ENCODE data around the gene ZFPM1. TPM values are rescaled to one million over a fixed set of nuclear protein-coding genes. Genes with fewer than 3 reads are reported as not detected.

The ZFPM1 gene
- total RNA-seq, 4 donors from 2014 or later = 0.40 to 1.4 (median 0.59) TPM

DNA sequence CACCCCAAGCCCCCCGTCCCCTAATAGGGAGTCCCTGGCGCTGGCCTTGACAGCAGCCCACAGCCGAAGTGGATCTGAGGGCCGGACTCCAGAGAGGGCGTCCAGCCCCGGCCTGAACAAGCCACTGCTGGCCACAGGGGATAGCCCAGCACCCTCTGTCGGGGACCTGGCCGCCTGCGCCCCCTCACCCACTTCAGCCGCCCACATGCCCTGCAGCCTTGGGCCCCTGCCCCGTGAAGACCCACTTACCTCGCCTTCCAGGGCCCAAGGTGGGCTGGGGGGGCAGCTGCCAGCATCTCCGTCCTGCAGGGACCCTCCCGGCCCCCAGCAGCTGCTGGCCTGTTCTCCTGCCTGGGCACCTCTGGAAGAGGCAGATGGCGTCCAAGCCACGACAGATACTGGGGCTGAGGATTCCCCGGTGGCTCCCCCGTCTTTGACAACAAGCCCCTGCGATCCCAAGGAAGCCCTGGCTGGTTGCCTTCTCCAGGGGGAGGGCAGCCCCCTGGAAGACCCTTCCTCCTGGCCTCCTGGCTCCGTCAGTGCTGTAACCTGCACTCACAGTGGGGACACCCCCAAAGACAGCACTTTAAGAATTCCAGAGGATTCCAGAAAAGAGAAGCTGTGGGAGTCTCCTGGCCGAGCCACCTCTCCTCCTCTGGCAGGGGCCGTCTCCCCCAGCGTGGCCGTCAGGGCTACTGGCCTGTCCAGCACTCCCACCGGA, 19.3 kb upstream of the ZFPM1 start:
- H3K27ac ChIP-seq = no peak overlapping the region
- peaks cover 0 to 33% (median 6%) of the 10 kb centered on the region in 3 donors for H3K4me1 ChIP-seq
- WGBS, 2 donors (ENCODE audit: low coverage in 1 of 2) = 80% methylated on average over 1 of the region's 25 CpGs; no CpG with 5 or more reads in 1 of the 2 donors
- no peaks in the 10 kb centered on the region for H3K9me3 ChIP-seq
- TF ChIP-seq, protein P1, sequence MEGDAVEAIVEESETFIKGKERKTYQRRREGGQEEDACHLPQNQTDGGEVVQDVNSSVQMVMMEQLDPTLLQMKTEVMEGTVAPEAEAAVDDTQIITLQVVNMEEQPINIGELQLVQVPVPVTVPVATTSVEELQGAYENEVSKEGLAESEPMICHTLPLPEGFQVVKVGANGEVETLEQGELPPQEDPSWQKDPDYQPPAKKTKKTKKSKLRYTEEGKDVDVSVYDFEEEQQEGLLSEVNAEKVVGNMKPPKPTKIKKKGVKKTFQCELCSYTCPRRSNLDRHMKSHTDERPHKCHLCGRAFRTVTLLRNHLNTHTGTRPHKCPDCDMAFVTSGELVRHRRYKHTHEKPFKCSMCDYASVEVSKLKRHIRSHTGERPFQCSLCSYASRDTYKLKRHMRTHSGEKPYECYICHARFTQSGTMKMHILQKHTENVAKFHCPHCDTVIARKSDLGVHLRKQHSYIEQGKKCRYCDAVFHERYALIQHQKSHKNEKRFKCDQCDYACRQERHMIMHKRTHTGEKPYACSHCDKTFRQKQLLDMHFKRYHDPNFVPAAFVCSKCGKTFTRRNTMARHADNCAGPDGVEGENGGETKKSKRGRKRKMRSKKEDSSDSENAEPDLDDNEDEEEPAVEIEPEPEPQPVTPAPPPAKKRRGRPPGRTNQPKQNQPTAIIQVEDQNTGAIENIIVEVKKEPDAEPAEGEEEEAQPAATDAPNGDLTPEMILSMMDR (IDR thresholded peaks at IDR 0.05) = no peak
- TF ChIP-seq POLR2A (IDR thresholded peaks at IDR 0.05) = no peak
- TF ChIP-seq POLR2AphosphoS5 (IDR thresholded peaks at IDR 0.05) = no peak
- no peak for TF ChIP-seq EP300 (IDR thresholded peaks at IDR 0.05)
- H3K4me3 ChIP-seq = no peak overlapping the region
- H3K27me3 ChIP-seq = peaks cover 91% of the 10 kb centered on the region
- no peak for ATAC-seq
- no peaks in the 10 kb centered on the region for H3K36me3 ChIP-seq

DNA sequence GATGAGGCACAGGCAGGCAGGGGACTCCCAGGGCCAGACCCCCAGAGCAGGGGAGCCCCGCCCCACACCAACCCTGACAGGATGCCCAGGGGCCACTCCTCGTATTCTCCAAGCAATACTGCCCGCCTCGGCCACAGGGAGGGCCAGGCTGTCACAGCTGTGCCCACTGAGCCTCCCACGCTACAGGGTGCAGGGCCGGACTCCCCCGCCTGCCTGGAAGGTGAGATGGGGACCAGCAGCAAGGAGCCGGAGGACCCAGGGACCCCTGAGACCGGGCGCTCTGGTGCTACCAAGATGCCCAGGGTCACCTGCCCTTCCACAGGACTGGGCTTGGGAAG, 18.8 kb upstream of the ZFPM1 start:
- Histone ChIP-seq H3K27me3 (peaks cover 86% of the 10 kb centered on the region), H3K4me1 (peaks cover 0 to 29% (median 6%) of the 10 kb centered on the region in 3 donors), H3K9me3 (no peaks in the 10 kb centered on the region), H3K4me3 (no peak overlapping the region), H3K27ac (no peak overlapping the region), H3K36me3 (no peaks in the 10 kb centered on the region)
- no CpG with 5 or more reads among the region's 10 CpGs for WGBS, 2 donors (ENCODE audit: low coverage in 1 of 2)
- no peak for ATAC-seq
- TF ChIP-seq EP300 (IDR thresholded peaks at IDR 0.05) (no peak), POLR2AphosphoS5 (IDR thresholded peaks at IDR 0.05) (no peak), POLR2A (IDR thresholded peaks at IDR 0.05) (no peak)
- TF ChIP-seq, protein P1 (IDR thresholded peaks at IDR 0.05) = no peak

DNA sequence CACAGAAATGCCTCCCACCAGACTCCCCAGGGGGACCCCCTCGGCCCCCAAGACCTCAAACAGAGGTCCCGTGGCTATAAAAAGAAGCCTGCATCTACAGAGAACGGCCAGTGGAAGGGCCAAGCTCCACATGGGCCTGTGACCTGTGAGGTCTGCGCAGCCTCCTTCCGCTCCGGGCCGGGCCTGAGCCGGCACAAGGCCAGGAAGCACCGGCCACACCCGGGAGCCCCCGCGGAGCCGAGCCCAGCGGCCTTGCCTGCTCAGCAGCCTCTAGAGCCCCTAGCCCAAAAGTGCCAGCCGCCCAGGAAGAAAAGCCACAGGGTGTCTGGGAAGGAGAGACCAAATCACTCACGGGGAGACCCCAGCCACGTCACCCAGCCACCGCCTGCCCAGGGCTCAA, 18.3 kb upstream of the ZFPM1 start:
- no peak for ATAC-seq
- no peak overlapping the region for H3K4me3 ChIP-seq
- no peak for TF ChIP-seq POLR2AphosphoS5 (IDR thresholded peaks at IDR 0.05)
- TF ChIP-seq EP300 (IDR thresholded peaks at IDR 0.05) = no peak
- TF ChIP-seq, protein P1 (IDR thresholded peaks at IDR 0.05) = no peak
- TF ChIP-seq POLR2A (IDR thresholded peaks at IDR 0.05) = no peak
- H3K27ac ChIP-seq = no peak overlapping the region
- H3K9me3 ChIP-seq = no peaks in the 10 kb centered on the region
- peaks cover 81% of the 10 kb centered on the region for H3K27me3 ChIP-seq
- H3K36me3 ChIP-seq = no peaks in the 10 kb centered on the region
- no CpG with 5 or more reads among the region's 18 CpGs for WGBS, 2 donors (ENCODE audit: low coverage in 1 of 2)
- peaks cover 0 to 25% (median 6%) of the 10 kb centered on the region in 3 donors for H3K4me1 ChIP-seq

DNA sequence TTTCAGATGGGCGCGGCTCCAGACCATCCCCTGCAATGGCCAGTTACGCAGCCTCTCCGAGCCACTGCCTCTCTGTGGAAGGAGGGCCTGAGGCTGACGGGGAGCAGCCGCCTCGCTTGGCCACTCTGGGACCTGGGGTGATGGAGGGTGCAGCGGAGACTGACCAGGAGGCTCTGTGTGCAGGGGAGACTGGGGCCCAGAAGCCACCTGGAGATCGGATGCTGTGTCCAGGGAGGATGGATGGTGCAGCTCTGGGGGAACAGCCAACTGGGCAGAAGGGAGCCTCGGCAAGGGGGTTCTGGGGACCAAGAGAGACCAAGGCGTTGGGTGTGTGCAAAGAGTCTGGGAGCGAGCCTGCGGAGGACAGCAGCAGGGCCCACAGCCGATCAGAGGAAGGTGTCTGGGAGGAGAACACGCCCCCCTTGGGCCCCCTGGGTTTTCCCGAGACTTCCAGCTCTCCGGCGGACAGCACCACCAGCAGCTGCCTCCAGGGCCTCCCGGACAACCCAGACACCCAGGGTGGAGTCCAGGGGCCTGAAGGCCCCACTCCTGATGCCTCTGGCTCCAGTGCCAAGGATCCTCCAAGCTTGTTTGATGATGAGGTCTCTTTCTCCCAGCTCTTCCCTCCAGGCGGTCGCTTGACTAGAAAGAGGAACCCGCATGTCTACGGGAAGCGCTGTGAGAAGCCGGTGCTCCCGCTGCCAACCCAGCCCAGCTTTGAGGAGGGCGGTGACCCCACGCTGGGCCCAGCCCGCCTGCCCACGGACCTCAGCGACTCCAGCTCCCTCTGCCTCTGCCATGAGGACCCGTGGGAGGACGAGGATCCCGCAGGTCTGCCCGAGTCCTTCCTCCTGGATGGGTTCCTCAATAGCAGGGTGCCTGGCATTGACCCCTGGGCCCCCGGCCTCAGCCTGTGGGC, 17.4 kb upstream of the ZFPM1 start:
- H3K4me3 ChIP-seq = no peak overlapping the region
- no peak overlapping the region for H3K27ac ChIP-seq
- H3K4me1 ChIP-seq = peaks cover 0 to 15% (median 0%) of the 10 kb centered on the region in 3 donors
- TF ChIP-seq, protein P1 (IDR thresholded peaks at IDR 0.05) = no peak
- TF ChIP-seq EP300 (IDR thresholded peaks at IDR 0.05) (no peak), POLR2A (IDR thresholded peaks at IDR 0.05) (no peak), POLR2AphosphoS5 (IDR thresholded peaks at IDR 0.05) (no peak)
- no peak for ATAC-seq
- H3K9me3 ChIP-seq = no peaks in the 10 kb centered on the region
- WGBS, 2 donors (ENCODE audit: low coverage in 1 of 2) = 81 to 97% methylated on average over 4 to 5 of the region's 36 CpGs
- H3K27me3 ChIP-seq = peaks cover 73% of the 10 kb centered on the region
- H3K36me3 ChIP-seq = no peaks in the 10 kb centered on the region
